H1 (cell line): ENCODE results near the gene GADL1. TPM values are rescaled to one million over a fixed set of nuclear protein-coding genes. Genes with fewer than 3 reads are reported as not detected.

Source experiments
- CTCF ChIA-PET: fragments of 300-600 bp; sonication (Branson Sonifier 250); formaldehyde crosslinking; loops from one replicate; lab custom pipeline; 2021; ENCODE audit not compliant: partially characterized antibody; lab: Charles Lee
- POLR2A ChIA-PET: fragments of 300-600 bp; sonication (Branson Sonifier 250); formaldehyde crosslinking; loops from one replicate; lab custom pipeline; 2021; ENCODE audit warnings: inconsistent platforms; ENCODE audit not compliant: partially characterized antibody; lab: Charles Lee
- DNase-seq, 2 experiments: peaks; one replicate each; pipeline versions ENCODE4 v3.0.0 to v3.0.0-alpha.2; 2010 to 2022; ENCODE audit warnings: low spot score in 2 of 2, low read depth in 1 of 2, mixed read lengths in 1 of 2
- FAIRE-seq: peaks from 2 replicates; lab custom pipeline; 2011; peaks lifted over from hg19 to GRCh38; lab: Jason Lieb, UNC
- H2AFZ ChIP-seq: 2 replicates; pipeline ENCODE4 v1.8.1; 2012; ENCODE audit warnings: low read length, inconsistent platforms
- H2AK5ac ChIP-seq: 2 replicates; pipeline ENCODE4 v1.6.1; 2013; ENCODE audit warnings: low read depth, low read length
- H2BK120ac ChIP-seq: replicated peaks from 2 replicates; pipeline ENCODE3; 2013; ENCODE audit warnings: low read depth, low read length, inconsistent platforms
- H2BK12ac ChIP-seq: 2 replicates; pipeline ENCODE4 v1.6.1; 2013; ENCODE audit warnings: low read depth, low read length
- H2BK15ac ChIP-seq: 2 replicates; pipeline ENCODE4 v1.6.1; 2013; ENCODE audit warnings: low read length
- H2BK20ac ChIP-seq: 2 replicates; pipeline ENCODE4 v1.6.1; 2013; ENCODE audit warnings: low read length
- H2BK5ac ChIP-seq: 2 replicates; pipeline ENCODE4 v1.6.1; 2013; ENCODE audit warnings: low read depth, low read length
- H3K14ac ChIP-seq: 2 replicates; pipeline ENCODE4 v1.6.1; 2013; ENCODE audit warnings: inconsistent platforms; ENCODE audit not compliant: insufficient read length
- H3K18ac ChIP-seq: 2 replicates; pipeline ENCODE4 v1.6.1; 2013; ENCODE audit warnings: low read length; ENCODE audit errors: extremely low read depth
- H3K23ac ChIP-seq: 2 replicates; pipeline ENCODE4 v1.6.1; 2013; ENCODE audit warnings: inconsistent platforms; ENCODE audit not compliant: insufficient read length
- H3K23me2 ChIP-seq: 2 replicates; pipeline ENCODE4 v1.6.1; 2013; ENCODE audit warnings: low read depth, low read length
- H3K27ac ChIP-seq: 2 replicates; pipeline ENCODE4 v1.6.1; 2011; ENCODE audit warnings: low read depth, low read length, inconsistent platforms
- H3K27me3 ChIP-seq, 4 experiments: replicated peaks in 1 of 4; 1 replicate in 1 of 4; 2 replicates in 3 of 4; pipeline versions ENCODE4 v1.6.1 to v1.8.1; 2011 to 2013; ENCODE audit warnings: low read length in 3 of 4, mild to moderate bottlenecking in 3 of 4, inconsistent platforms in 2 of 4, mixed read lengths in 2 of 4, moderate library complexity in 1 of 4; ENCODE audit not compliant: control insufficient read depth in 3 of 4, insufficient read depth in 3 of 4; ENCODE audit errors: extremely low read depth in 1 of 4
- H3K36me3 ChIP-seq, 4 experiments: 2 replicates each; pipeline versions ENCODE4 v1.6.1 to v1.8.1; 2011 to 2013; ENCODE audit warnings: mild to moderate bottlenecking in 4 of 4, low read length in 3 of 4, moderate library complexity in 2 of 4, control low read depth in 1 of 4, inconsistent platforms in 1 of 4; ENCODE audit not compliant: insufficient read depth in 4 of 4, control insufficient read depth in 2 of 4
- H3K4ac ChIP-seq: replicated peaks from 2 replicates; pipeline ENCODE3; 2013; ENCODE audit warnings: low read length, low read depth, mixed read lengths, inconsistent platforms; ENCODE audit not compliant: insufficient read length
- H3K4me1 ChIP-seq, 4 experiments: replicated peaks in 1 of 4; 1 replicate in 1 of 4; 2 replicates in 3 of 4; pipeline versions ENCODE4 v1.6.1 to v1.8.1; 2011 to 2013; ENCODE audit warnings: low read length in 3 of 4, inconsistent platforms in 2 of 4, mixed read lengths in 1 of 4; ENCODE audit not compliant: insufficient read depth in 4 of 4, control insufficient read depth in 3 of 4
- H3K4me2 ChIP-seq, 2 experiments: 2 replicates each; pipeline versions ENCODE4 v1.6.1 to v1.8.1; 2011 to 2013; ENCODE audit warnings: low read depth in 2 of 2, low read length in 2 of 2, control low read depth in 1 of 2, inconsistent platforms in 1 of 2, mild to moderate bottlenecking in 1 of 2; ENCODE audit not compliant: insufficient read depth in 1 of 2
- H3K4me3 ChIP-seq, 4 experiments: fragments of 200-600, 300-600 bp in 1 of 4; sonication (generic), shearing (Covaris generic), sonication (Bioruptor Twin) in 1 of 4; 2 replicates each; pipeline versions ENCODE4 v1.5.1 to v1.8.1; 2011 to 2016; ENCODE audit warnings: low read length in 4 of 4, low read depth in 3 of 4, control low read depth in 2 of 4, inconsistent platforms in 2 of 4, mild to moderate bottlenecking in 2 of 4, mixed read lengths in 1 of 4, moderate library complexity in 1 of 4; ENCODE audit not compliant: insufficient read depth in 2 of 4; ENCODE audit errors: extremely low read depth in 1 of 4
- H3K56ac ChIP-seq: replicated peaks from 2 replicates; pipeline ENCODE3; 2013; ENCODE audit warnings: low read depth, mild to moderate bottlenecking, mixed read lengths, low read length, inconsistent platforms; ENCODE audit not compliant: insufficient read length
- H3K79me1 ChIP-seq: 2 replicates; pipeline ENCODE4 v1.6.1; 2013; ENCODE audit warnings: low read depth, low read length, control low read depth
- H3K79me2 ChIP-seq, 2 experiments: 2 replicates each; pipeline versions ENCODE4 v1.6.1 to v1.8.1; 2012 to 2013; ENCODE audit warnings: low read length in 2 of 2, mild to moderate bottlenecking in 2 of 2, inconsistent platforms in 1 of 2; ENCODE audit not compliant: insufficient read depth in 2 of 2, control insufficient read depth in 1 of 2
- H3K9ac ChIP-seq, 4 experiments: replicated peaks in 1 of 4; 1 replicate in 1 of 4; 2 replicates in 3 of 4; pipeline versions ENCODE4 v1.6.1 to v1.8.1; 2011 to 2013; ENCODE audit warnings: low read depth in 3 of 4, low read length in 3 of 4, control low read depth in 2 of 4, mild to moderate bottlenecking in 2 of 4, moderate library complexity in 2 of 4, inconsistent platforms in 1 of 4; ENCODE audit errors: extremely low read depth in 1 of 4
- H3K9me3 ChIP-seq, 2 experiments: 2 replicates each; pipeline versions ENCODE4 v1.6.1 to v1.8.1; 2012 to 2013; ENCODE audit warnings: mild to moderate bottlenecking in 2 of 2, moderate library complexity in 2 of 2, control low read depth in 1 of 2, inconsistent platforms in 1 of 2, low read depth in 1 of 2, low read length in 1 of 2, mixed read lengths in 1 of 2; ENCODE audit not compliant: insufficient read depth in 2 of 2
- H4K20me1 ChIP-seq, 2 experiments: replicated peaks in 1 of 2; 2 replicates each; pipeline versions ENCODE3 to v1.8.1; 2011 to 2013; ENCODE audit warnings: inconsistent platforms in 2 of 2, low read length in 2 of 2, mild to moderate bottlenecking in 1 of 2; ENCODE audit not compliant: insufficient read depth in 2 of 2, control insufficient read depth in 1 of 2
- H4K5ac ChIP-seq: 2 replicates; pipeline ENCODE4 v1.6.1; 2013; ENCODE audit warnings: low read length, low read depth, mixed read lengths, inconsistent platforms; ENCODE audit not compliant: insufficient read length
- H4K8ac ChIP-seq: 2 replicates; pipeline ENCODE4 v1.8.0; 2013; ENCODE audit warnings: mild to moderate bottlenecking, moderate library complexity, low read length, inconsistent platforms; ENCODE audit not compliant: insufficient read depth; ENCODE audit errors: extremely low read depth
- H4K91ac ChIP-seq: replicated peaks from 2 replicates; pipeline ENCODE3; 2013; ENCODE audit warnings: low read length, mixed read lengths, inconsistent platforms; ENCODE audit not compliant: insufficient read length
- ASH2L ChIP-seq: fragments of 200-600, 300-600 bp; sonication (generic); IDR thresholded peaks from one replicate; pipeline ENCODE4 v1.7.1; 2017; ENCODE audit warnings: low read length
- BCL11A ChIP-seq, 2 experiments: IDR thresholded peaks; one replicate each; pipeline ENCODE4 v1.6.1; 2011; ENCODE audit warnings: low read depth in 2 of 2, low read length in 2 of 2, mild to moderate bottlenecking in 2 of 2
- CBX8 ChIP-seq: fragments of 300-800, 300-1000 bp; sonication (generic); IDR thresholded peaks from 2 replicates; pipeline ENCODE4 v1.7.1; 2016; ENCODE audit warnings: low read depth, low read length, borderline replicate concordance
- CEBPB ChIP-seq: IDR thresholded peaks from 2 replicates; pipeline ENCODE4 v1.6.1; 2012; ENCODE audit warnings: low read depth, low read length
- FOSL1 ChIP-seq: IDR thresholded peaks from 2 replicates; pipeline ENCODE4 v1.6.1; 2011; ENCODE audit warnings: mild to moderate bottlenecking, low read depth, low read length, moderate library complexity; ENCODE audit not compliant: insufficient read depth
- HDAC2 ChIP-seq, 2 experiments: fragments of 300-600 bp in 1 of 2; sonication (generic) in 1 of 2; IDR thresholded peaks; 2 replicates each; pipeline ENCODE4 v1.6.1; 2011 to 2012; ENCODE audit warnings: low read depth in 2 of 2, low read length in 2 of 2, mild to moderate bottlenecking in 2 of 2, moderate library complexity in 2 of 2, borderline replicate concordance in 1 of 2, inconsistent platforms in 1 of 2
- KDM1A ChIP-seq: fragments of 200-600, 300-600 bp; sonication (generic); IDR thresholded peaks from 2 replicates; pipeline ENCODE4 v1.7.1; 2016; ENCODE audit warnings: mild to moderate bottlenecking, low read length, borderline replicate concordance
- RAD21 ChIP-seq, 2 experiments: IDR thresholded peaks in 1 of 2; conservative IDR thresholded peaks in 1 of 2; 2 replicates each; pipeline ENCODE4 v1.6.1; 2011; ENCODE audit warnings: low read depth in 2 of 2, low read length in 2 of 2, improper control_type of control experiment in 1 of 2, inconsistent platforms in 1 of 2, mild to moderate bottlenecking in 1 of 2, moderate library complexity in 1 of 2
- SAP30 ChIP-seq: fragments of 300-600 bp; sonication (generic); IDR thresholded peaks from 2 replicates; pipeline ENCODE4 v1.7.1; 2012; ENCODE audit warnings: low read length, moderate library complexity, mild to moderate bottlenecking, inconsistent platforms; ENCODE audit not compliant: insufficient read depth, insufficient replicate concordance
- SIN3A ChIP-seq, 2 experiments: IDR thresholded peaks in 1 of 2; conservative IDR thresholded peaks in 1 of 2; 2 replicates each; pipeline ENCODE4 v1.6.1; 2011 to 2012; ENCODE audit warnings: low read length in 2 of 2, improper control_type of control experiment in 1 of 2, low read depth in 1 of 2, mild to moderate bottlenecking in 1 of 2
- SIRT6 ChIP-seq: IDR thresholded peaks from one replicate; pipeline ENCODE4 v1.7.1; 2012; ENCODE audit warnings: low read length, inconsistent platforms
- SIX5 ChIP-seq: IDR thresholded peaks from 2 replicates; pipeline ENCODE4 v1.6.1; 2011; ENCODE audit warnings: mild to moderate bottlenecking, low read depth, low read length
- SP4 ChIP-seq: IDR thresholded peaks from 2 replicates; pipeline ENCODE4 v1.6.1; 2012; ENCODE audit warnings: low read length, inconsistent platforms
- SRF ChIP-seq: IDR thresholded peaks from 2 replicates; pipeline ENCODE4 v1.6.1; 2011; ENCODE audit warnings: mild to moderate bottlenecking, low read depth, low read length, moderate library complexity
- SUZ12 ChIP-seq: fragments of 200-600 bp; sonication (generic); IDR thresholded peaks from 2 replicates; pipeline ENCODE4 v1.6.1; 2012; ENCODE audit warnings: mild to moderate bottlenecking, inconsistent platforms, low read length, moderate library complexity, mixed read lengths
- polyA plus RNA-seq, 7 experiments: library from polyadenylated mRNA; depleted of rRNA in 3 of 7; stranded (reverse) in 5 of 7; unstranded in 2 of 7; fragments of >200 nt in 5 of 7; fragments of 200-250 nt in 2 of 7; gene quantifications; 1 replicate in 5 of 7; 2 replicates in 1 of 7; 4 replicates in 1 of 7; pipeline versions ENCODE4 v1.2.1 to v1.2.3, GENCODE V29; 2011 to 2013; ENCODE audit warnings: missing spikeins in 2 of 7, mixed read lengths in 2 of 7
- total RNA-seq: library from RNA; stranded (reverse); fragmentation: NEBNext Ultra II Directional; extraction: Animal tissue kit (Norgen Biotek cat#: 25700); gene quantifications from 2 replicates; pipeline ENCODE4 v1.2.1, GENCODE V29; 2021

Gene GADL1
- total and polyA plus RNA-seq, 2 of the 8 experiments (the other 6 are each of a cell fraction or from before 2014, with no cell fraction given), result 0.03 to 0.30 TPM

- no peak overlapping the region for H2AFZ ChIP-seq
- H3K79me1 ChIP-seq, result no peaks in the 10 kb centered on the region
- no peaks in the 10 kb centered on the region for H3K27me3 ChIP-seq
- no peak overlapping the region for H3K18ac ChIP-seq
- DNase-seq (no peak), FAIRE-seq (no peak)
- H3K79me2 ChIP-seq, result no peaks in the 10 kb centered on the region
- H2BK5ac ChIP-seq, result no peak overlapping the region
- H3K4me1 ChIP-seq, result no peaks in the 10 kb centered on the region
- no peak overlapping the region for H3K23ac ChIP-seq
- no peak overlapping the region for H3K27ac ChIP-seq
- no peak overlapping the region for H3K4me2 ChIP-seq
- H3K56ac ChIP-seq, result no peak overlapping the region
- no peaks in the 10 kb centered on the region for H3K36me3 ChIP-seq
- H4K20me1 ChIP-seq, result no peaks in the 10 kb centered on the region
- H2AK5ac ChIP-seq, result no peak overlapping the region
- no peak overlapping the region for H4K5ac ChIP-seq
- ChIA-PET POLR2A (no interaction called here), CTCF (interaction anchor here (0.9 to 2.9 kb wide), 3 partner anchors 11 to 104 kb away, joined by 3 to 9 read pairs (median 7); no protein-coding TSS in a partner anchor)
- no peak overlapping the region for H4K91ac ChIP-seq
- no peaks in the 10 kb centered on the region for H3K9me3 ChIP-seq
- no peak overlapping the region for H2BK120ac ChIP-seq
- H3K23me2 ChIP-seq, result no peaks in the 10 kb centered on the region
- no peak overlapping the region for H3K4ac ChIP-seq
- H2BK20ac ChIP-seq, result no peak overlapping the region
- no peak overlapping the region for H3K14ac ChIP-seq
- TF ChIP-seq BCL11A (IDR thresholded peaks at IDR 0.05; ENCODE audit: low read depth in 2 of 2, low read length in 2 of 2) (no peak), SUZ12 (no peak), CEBPB (no peak), RAD21 (IDR thresholded peaks at IDR 0.05 in 1 of 2, conservative IDR thresholded peaks at IDR 0.05 in 1 of 2; ENCODE audit: low read depth in 2 of 2, low read length in 2 of 2) (no peak), ASH2L (no peak), SRF (no peak), FOSL1 (no peak), SIN3A (conservative IDR thresholded peaks at IDR 0.05 in 1 of 2, IDR thresholded peaks at IDR 0.05 in 1 of 2; ENCODE audit: low read depth in 1 of 2, low read length in 2 of 2) (no peak), SIRT6 (no peak), SIX5 (no peak), HDAC2 (IDR thresholded peaks at IDR 0.05; ENCODE audit: borderline replicate concordance in 1 of 2, low read depth in 2 of 2, low read length in 2 of 2) (no peak), SAP30 (no peak), KDM1A (no peak), CBX8 (no peak), SP4 (no peak)
- no peak overlapping the region for H3K9ac ChIP-seq
- H2BK15ac ChIP-seq, result no peak overlapping the region
- no peak overlapping the region for H3K4me3 ChIP-seq
- H4K8ac ChIP-seq, result no peak overlapping the region
- no peak overlapping the region for H2BK12ac ChIP-seq
These were observed 21.6 kb downstream of the GADL1 start for GRCh38 chr3:30872879-30873278.
